Hepatocyte (in vitro differentiated cells): ENCODE results near the gene AMPD3.

Experiments used
- CTCF ChIP-seq: fragments of 200-600 bp; sonication (generic); IDR thresholded peaks from 2 replicates; pipeline ENCODE4 v1.5.1; 2016; ENCODE audit warnings: antibody characterized with exemption, mild to moderate bottlenecking; ENCODE audit not compliant: poor library complexity
- EZH2 ChIP-seq: fragments of 200-600 bp; sonication (generic); IDR thresholded peaks from 2 replicates; pipeline ENCODE4 v1.6.1; 2016; ENCODE audit warnings: antibody characterized with exemption, mild to moderate bottlenecking, borderline replicate concordance

- TF ChIP-seq CTCF: no peak
- TF ChIP-seq EZH2: no peak
Observed at GRCh38 chr11:10495464-10495786, 40.4 kb downstream of the AMPD3 start.
